ENCODE measurements around the gene KCNJ12. TPM values are rescaled to one million over a fixed set of nuclear protein-coding genes. Genes with fewer than 3 reads are reported as not detected.

Gene KCNJ12
- total RNA-seq, 1 donor = 1.7 TPM

- H3K4me3 ChIP-seq (ENCODE audit: low read depth, low read length) = no peak overlapping the region
- TF ChIP-seq, protein P1, sequence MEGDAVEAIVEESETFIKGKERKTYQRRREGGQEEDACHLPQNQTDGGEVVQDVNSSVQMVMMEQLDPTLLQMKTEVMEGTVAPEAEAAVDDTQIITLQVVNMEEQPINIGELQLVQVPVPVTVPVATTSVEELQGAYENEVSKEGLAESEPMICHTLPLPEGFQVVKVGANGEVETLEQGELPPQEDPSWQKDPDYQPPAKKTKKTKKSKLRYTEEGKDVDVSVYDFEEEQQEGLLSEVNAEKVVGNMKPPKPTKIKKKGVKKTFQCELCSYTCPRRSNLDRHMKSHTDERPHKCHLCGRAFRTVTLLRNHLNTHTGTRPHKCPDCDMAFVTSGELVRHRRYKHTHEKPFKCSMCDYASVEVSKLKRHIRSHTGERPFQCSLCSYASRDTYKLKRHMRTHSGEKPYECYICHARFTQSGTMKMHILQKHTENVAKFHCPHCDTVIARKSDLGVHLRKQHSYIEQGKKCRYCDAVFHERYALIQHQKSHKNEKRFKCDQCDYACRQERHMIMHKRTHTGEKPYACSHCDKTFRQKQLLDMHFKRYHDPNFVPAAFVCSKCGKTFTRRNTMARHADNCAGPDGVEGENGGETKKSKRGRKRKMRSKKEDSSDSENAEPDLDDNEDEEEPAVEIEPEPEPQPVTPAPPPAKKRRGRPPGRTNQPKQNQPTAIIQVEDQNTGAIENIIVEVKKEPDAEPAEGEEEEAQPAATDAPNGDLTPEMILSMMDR (IDR thresholded peaks at IDR 0.05; ENCODE audit: insufficient read depth, low read length) = no peak
- no peak for DNase-seq (ENCODE audit: low read depth)
Observed at GRCh38 chr17:21458054-21458453, 81.9 kb downstream of the KCNJ12 start.

GRCh38 chr17:21459536-21459935, 83.4 kb downstream of the KCNJ12 start:
- no peak for DNase-seq (ENCODE audit: low read depth)
- no peak overlapping the region for H3K4me3 ChIP-seq (ENCODE audit: low read depth, low read length)
- TF ChIP-seq, protein P1 (IDR thresholded peaks at IDR 0.05; ENCODE audit: insufficient read depth, low read length) = no peak

DNA sequence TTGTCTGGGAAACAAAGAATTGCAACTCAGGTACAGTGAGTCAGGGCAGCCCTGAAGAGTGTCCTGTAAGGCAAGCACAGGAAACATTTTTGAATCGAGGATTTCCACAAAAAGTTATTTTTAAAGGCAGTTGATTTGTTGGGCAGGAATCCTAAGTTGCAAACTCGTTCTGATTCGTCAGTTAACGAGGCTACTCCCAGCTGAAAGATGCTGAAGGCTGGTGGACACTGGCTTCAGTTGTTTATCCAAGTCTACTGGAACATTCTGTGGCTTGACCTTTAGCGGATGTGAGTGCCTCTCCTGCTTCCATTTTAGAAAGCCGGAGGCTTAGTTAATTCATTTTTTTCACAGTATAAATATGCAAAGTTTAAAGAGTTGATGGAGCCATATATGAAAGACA, 84.2 kb downstream of the KCNJ12 start:
- DNase-seq (ENCODE audit: low read depth) = no peak

DNA sequence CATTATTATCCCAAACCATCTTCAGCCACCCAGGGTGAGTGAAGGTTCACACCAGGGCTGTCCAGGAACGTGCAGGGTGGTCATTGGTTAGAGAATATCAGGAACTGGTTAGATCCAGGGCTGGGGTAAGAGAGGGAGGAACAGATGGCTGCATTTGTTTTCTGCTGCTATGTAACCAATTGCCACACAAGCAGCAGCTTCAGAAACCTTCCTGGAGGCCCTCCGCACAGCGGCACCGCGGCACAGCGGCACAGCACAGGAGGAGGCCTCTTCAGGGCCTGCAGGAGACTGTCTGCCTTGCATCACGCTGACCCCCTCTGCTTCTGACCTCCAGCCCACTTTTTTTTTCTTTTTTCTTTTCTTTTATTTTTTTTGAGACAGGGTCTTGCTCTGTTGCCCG, 86.1 kb downstream of the KCNJ12 start:
- no peak for DNase-seq (ENCODE audit: low read depth)
- no peak overlapping the region for H3K4me3 ChIP-seq (ENCODE audit: low read depth, low read length)
- TF ChIP-seq, protein P1 (IDR thresholded peaks at IDR 0.05; ENCODE audit: insufficient read depth, low read length) = no peak

More for the DNA sequence above, 84.2 kb downstream of the KCNJ12 start:
- TF ChIP-seq, protein P1 (IDR thresholded peaks at IDR 0.05; ENCODE audit: insufficient read depth, low read length) = no peak
- H3K4me3 ChIP-seq (ENCODE audit: low read depth, low read length) = no peak overlapping the region

DNA sequence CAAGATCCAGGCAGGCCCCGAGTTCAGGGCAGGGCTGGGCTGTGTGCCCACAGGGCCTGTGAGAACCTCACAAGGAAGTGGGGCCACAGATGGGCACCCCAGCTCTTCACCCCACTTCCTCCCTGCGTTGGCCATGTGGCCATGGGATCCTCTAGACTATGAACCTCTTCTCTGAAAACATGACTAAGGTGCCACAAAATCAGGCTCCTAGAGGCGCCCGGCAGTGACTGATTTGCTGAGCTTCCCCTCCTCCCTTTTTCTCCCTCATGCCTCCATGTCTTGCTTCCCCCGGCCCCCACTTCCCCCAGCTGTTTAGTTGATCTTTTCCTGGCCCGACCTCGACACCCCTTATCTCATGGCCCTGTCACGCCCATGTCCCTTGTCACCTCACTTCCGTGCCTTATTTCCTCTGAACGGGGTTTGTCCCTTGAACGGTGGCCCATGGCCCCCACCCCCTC, 87.1 kb downstream of the KCNJ12 start:
- no peak overlapping the region for H3K4me3 ChIP-seq (ENCODE audit: low read depth, low read length)
- no peak for DNase-seq (ENCODE audit: low read depth)
- TF ChIP-seq, protein P1 (IDR thresholded peaks at IDR 0.05; ENCODE audit: insufficient read depth, low read length) = no peak

DNA sequence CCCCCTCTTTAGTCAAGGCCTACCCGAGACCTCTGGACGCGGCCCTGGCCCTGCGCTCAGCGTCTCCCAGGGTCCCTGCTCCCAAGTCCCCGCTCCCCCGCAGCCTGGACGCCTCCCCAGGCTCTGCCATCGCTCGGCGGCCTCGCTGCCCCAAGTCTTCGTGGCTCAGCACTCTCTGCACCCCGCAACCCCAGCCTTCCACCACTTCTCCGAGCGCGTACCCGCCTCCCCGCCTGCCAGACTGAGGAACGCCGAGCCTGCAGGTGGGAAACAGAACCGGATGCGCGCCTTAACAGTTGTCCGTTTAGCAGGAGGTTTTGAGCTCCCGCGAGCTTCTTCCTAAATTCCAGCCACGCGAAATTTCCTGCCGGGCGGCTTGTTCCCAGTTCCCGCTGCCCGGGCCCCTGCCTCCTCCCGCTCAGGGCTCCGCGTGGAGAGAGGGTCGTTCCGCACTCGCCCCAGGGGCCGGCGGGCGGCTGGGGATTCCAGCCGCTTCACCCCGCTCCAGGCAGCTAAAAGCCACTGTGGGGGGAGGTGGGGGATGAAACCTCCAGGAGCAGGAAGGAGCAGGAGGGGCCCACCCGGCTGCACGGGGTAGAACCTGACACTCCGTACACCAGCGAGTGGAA, 87.7 kb downstream of the KCNJ12 start:
- TF ChIP-seq, protein P1 (IDR thresholded peaks at IDR 0.05; ENCODE audit: insufficient read depth, low read length) = no peak
- H3K4me3 ChIP-seq (ENCODE audit: low read depth, low read length) = no peak overlapping the region
- DNase-seq (ENCODE audit: low read depth) = no peak

- no peak for DNase-seq (ENCODE audit: low read depth)
- TF ChIP-seq, protein P1 (IDR thresholded peaks at IDR 0.05; ENCODE audit: insufficient read depth, low read length) = no peak
- no peak overlapping the region for H3K4me3 ChIP-seq (ENCODE audit: low read depth, low read length)
Observed at GRCh38 chr17:21464611-21465021, 88.5 kb downstream of the KCNJ12 start.

All from fibroblast of the aortic adventitia (primary cell).